GM12891 (cell line): ENCODE measurements around the gene THSD7B.

Experiments used
- POLR2A ChIP-seq: IDR thresholded peaks from 2 replicates; pipeline ENCODE4 v1.6.1; 2011; ENCODE audit warnings: low read depth, low read length, control low read depth
- POLR2AphosphoS5 ChIP-seq: IDR thresholded peaks from 2 replicates; pipeline ENCODE4 v1.6.1; 2011; ENCODE audit warnings: low read depth, low read length, control low read depth
- POU2F2 ChIP-seq: IDR thresholded peaks from 2 replicates; pipeline ENCODE4 v1.6.1; 2011; ENCODE audit warnings: low read depth, mild to moderate bottlenecking, control low read depth, low read length, moderate library complexity

DNA sequence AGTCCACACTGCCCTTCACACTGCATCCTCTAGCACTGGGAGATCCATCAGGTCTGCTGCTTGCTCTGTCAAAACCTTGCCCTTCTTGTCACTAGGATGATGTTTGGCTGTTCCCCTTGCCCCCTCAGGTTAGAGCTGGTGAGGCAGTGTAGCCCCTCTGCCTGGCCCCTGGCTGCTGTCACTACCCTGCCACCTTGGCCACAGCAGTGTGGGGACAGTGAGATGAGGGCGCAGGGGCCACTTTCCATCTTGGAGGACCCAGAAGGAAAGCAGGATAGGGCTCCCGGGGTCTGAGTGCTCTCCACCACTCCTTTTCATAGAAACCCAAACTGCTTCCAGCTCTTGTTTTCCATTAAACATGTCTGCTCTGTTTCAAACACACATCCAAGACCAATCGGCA is 19.9 kb downstream of the THSD7B start:
- TF ChIP-seq POLR2AphosphoS5 (no peak), POU2F2 (no peak), POLR2A (no peak)
